Hepatocyte (in vitro differentiated cells): Measurements from ENCODE around the gene CUL7. TPM values are rescaled to one million over a fixed set of nuclear protein-coding genes. Genes with fewer than 3 reads are reported as not detected.
A peak's percentile ranks its signal among the peaks of the same experiment; 100 is the strongest.

Source experiments
- DNase-seq: peaks from one replicate; pipeline ENCODE4 v3.0.0-alpha.2; 2016; ENCODE audit warnings: low spot score
- H2AFZ ChIP-seq: fragments of 200-600 bp; sonication (generic); 2 replicates; pipeline ENCODE4 v1.6.0; 2016; ENCODE audit warnings: antibody characterized with exemption, mild to moderate bottlenecking
- H3K27ac ChIP-seq: fragments of 200-600 bp; sonication (generic); 2 replicates; pipeline ENCODE4 v1.5.1; 2016; ENCODE audit warnings: mild to moderate bottlenecking
- H3K27me3 ChIP-seq: fragments of 200-600 bp; sonication (generic); 2 replicates; pipeline ENCODE4 v1.6.1; 2016
- H3K36me3 ChIP-seq: fragments of 200-600 bp; sonication (generic); replicated peaks from 2 replicates; pipeline ENCODE4 v1.5.1; 2016; ENCODE audit warnings: low read depth; ENCODE audit not compliant: insufficient read depth
- H3K4me1 ChIP-seq: fragments of 200-600 bp; sonication (generic); 2 replicates; pipeline ENCODE4 v1.5.1; 2016; ENCODE audit warnings: mild to moderate bottlenecking, moderate library complexity; ENCODE audit not compliant: insufficient read depth
- H3K4me2 ChIP-seq: fragments of 200-600 bp; sonication (generic); 2 replicates; pipeline ENCODE4 v1.6.0; 2016
- H3K4me3 ChIP-seq: fragments of 200-600 bp; sonication (generic); 2 replicates; pipeline ENCODE4 v1.5.1; 2016; ENCODE audit warnings: mild to moderate bottlenecking
- H3K79me2 ChIP-seq: fragments of 200-600 bp; sonication (generic); 2 replicates; pipeline ENCODE4 v1.6.0; 2017; ENCODE audit warnings: mild to moderate bottlenecking
- H3K9me2 ChIP-seq: fragments of 200-600 bp; sonication (generic); replicated peaks from 2 replicates; pipeline ENCODE4 v1.6.0; 2017; ENCODE audit warnings: mild to moderate bottlenecking; ENCODE audit not compliant: insufficient read depth
- H3K9me3 ChIP-seq: fragments of 200-600 bp; sonication (generic); 2 replicates; pipeline ENCODE4 v1.5.1; 2016; ENCODE audit warnings: low read depth, mild to moderate bottlenecking
- H4K20me1 ChIP-seq: fragments of 200-600 bp; sonication (generic); 2 replicates; pipeline ENCODE4 v1.6.0; 2016; ENCODE audit warnings: mild to moderate bottlenecking; ENCODE audit not compliant: insufficient read depth, poor library complexity, severe bottlenecking
- EZH2 ChIP-seq: fragments of 200-600 bp; sonication (generic); IDR thresholded peaks from 2 replicates; pipeline ENCODE4 v1.6.1; 2016; ENCODE audit warnings: antibody characterized with exemption, mild to moderate bottlenecking, borderline replicate concordance
- EZH2phosphoT487 ChIP-seq: fragments of 200-600 bp; sonication (generic); IDR thresholded peaks from one replicate; pipeline ENCODE4 v1.6.1; 2018; ENCODE audit warnings: antibody characterized with exemption, mild to moderate bottlenecking, low read depth, moderate library complexity; ENCODE audit not compliant: unreplicated experiment, severe bottlenecking
- WGBS: methylation state at CpG from one replicate; pipeline ENCODE4 v1.1.6; 2016; ENCODE audit warnings: low lambda C conversion rate; ENCODE audit errors: missing lambda C conversion rate; 5-methylcytosine and 5-hydroxymethylcytosine counted together
- polyA plus RNA-seq: library from polyadenylated mRNA; unstranded; fragments of >200 nt; fragmentation: Nextera tagmentation; extraction: Ambion mirVana; gene quantifications from 2 replicates; pipeline ENCODE4 v1.2.1, GENCODE V29; 2016
- total RNA-seq: library from RNA; depleted of rRNA; stranded (reverse); fragments of >200 nt; gene quantifications from 2 replicates; pipeline ENCODE4 v1.2.3, GENCODE V29; 2014
- TF ChIP-seq, protein P1 (sequence below): fragments of 200-600 bp; sonication (generic); IDR thresholded peaks from 2 replicates; pipeline ENCODE4 v1.5.1; 2016; ENCODE audit warnings: antibody characterized with exemption, mild to moderate bottlenecking; ENCODE audit not compliant: poor library complexity

CUL7 gene
- total and polyA plus RNA-seq, 2 experiments from 2014 or later = 46.4 to 58.2 TPM

DNA sequence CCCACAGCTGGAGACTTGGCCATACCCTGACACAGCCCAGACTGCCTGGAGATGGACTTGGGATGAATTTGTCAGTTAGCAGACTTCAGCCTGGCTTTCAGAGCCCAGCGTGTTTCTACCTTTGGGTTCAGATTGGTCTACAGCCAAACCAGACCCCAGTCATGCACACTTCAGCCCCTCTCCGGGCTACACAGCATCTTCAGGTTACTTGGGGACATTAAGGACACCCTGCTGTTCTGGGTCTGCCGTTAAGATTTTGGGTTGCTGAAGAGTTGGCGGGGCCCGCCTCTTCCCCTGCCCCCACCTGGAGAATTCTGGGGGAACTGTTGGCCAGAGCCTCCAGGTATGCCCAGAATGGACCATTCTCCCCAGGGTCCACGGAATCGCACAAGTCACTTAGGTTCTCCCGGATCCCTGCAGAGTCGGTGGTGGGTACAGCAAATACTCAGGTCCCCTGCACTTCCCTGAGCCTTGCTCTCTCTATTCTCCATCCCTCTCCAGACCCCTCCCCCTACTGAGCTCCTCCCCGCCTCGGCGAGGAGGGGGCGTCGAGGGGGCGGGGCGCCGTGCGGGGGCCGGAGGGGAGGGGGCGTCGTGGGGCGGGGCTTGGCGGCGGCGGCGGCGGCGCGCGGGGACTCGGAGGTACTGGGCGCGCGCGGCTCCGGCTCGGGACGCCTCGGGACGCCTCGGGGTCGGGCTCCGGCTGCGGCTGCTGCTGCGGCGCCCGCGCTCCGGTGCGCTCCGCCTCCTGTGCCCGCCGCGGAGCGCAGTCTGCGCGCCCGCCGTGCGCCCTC is 22.2 kb upstream of the CUL7 start, which contains the start of gene PTK7:
TSS of gene PTK7 (plus strand) at position 645 of the 794 bp plus-strand sequence. CDS start 175 bp downstream, outside the sequence.
- no peaks in the 10 kb centered on the region for H3K9me3 ChIP-seq
- 10% methylated on average over 25 of the region's 60 CpGs for WGBS
- peak within 1 kb of the TSS; percentile 83 for H2AFZ ChIP-seq
- H3K4me3 ChIP-seq = peak within 1 kb of the TSS; percentile 99
- peak within 1 kb of the TSS; percentile 96 for H3K27ac ChIP-seq
- peak within 1 kb of the TSS; percentile 88 for H3K4me2 ChIP-seq
- peaks cover 26% of the 10 kb centered on the region for H3K4me1 ChIP-seq
- peaks cover 4% of the 10 kb centered on the region for H4K20me1 ChIP-seq
- no peaks in the 10 kb centered on the region for H3K27me3 ChIP-seq
- no peaks in the 10 kb centered on the region for H3K36me3 ChIP-seq
- TF ChIP-seq EZH2 = no peak
- TF ChIP-seq, protein P1, sequence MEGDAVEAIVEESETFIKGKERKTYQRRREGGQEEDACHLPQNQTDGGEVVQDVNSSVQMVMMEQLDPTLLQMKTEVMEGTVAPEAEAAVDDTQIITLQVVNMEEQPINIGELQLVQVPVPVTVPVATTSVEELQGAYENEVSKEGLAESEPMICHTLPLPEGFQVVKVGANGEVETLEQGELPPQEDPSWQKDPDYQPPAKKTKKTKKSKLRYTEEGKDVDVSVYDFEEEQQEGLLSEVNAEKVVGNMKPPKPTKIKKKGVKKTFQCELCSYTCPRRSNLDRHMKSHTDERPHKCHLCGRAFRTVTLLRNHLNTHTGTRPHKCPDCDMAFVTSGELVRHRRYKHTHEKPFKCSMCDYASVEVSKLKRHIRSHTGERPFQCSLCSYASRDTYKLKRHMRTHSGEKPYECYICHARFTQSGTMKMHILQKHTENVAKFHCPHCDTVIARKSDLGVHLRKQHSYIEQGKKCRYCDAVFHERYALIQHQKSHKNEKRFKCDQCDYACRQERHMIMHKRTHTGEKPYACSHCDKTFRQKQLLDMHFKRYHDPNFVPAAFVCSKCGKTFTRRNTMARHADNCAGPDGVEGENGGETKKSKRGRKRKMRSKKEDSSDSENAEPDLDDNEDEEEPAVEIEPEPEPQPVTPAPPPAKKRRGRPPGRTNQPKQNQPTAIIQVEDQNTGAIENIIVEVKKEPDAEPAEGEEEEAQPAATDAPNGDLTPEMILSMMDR = no peak
- no peak for TF ChIP-seq EZH2phosphoT487
- no peaks in the 10 kb centered on the region for H3K9me2 ChIP-seq
- H3K79me2 ChIP-seq = peaks cover 46% of the 10 kb centered on the region
- DNase-seq = peak; percentile 89

DNA sequence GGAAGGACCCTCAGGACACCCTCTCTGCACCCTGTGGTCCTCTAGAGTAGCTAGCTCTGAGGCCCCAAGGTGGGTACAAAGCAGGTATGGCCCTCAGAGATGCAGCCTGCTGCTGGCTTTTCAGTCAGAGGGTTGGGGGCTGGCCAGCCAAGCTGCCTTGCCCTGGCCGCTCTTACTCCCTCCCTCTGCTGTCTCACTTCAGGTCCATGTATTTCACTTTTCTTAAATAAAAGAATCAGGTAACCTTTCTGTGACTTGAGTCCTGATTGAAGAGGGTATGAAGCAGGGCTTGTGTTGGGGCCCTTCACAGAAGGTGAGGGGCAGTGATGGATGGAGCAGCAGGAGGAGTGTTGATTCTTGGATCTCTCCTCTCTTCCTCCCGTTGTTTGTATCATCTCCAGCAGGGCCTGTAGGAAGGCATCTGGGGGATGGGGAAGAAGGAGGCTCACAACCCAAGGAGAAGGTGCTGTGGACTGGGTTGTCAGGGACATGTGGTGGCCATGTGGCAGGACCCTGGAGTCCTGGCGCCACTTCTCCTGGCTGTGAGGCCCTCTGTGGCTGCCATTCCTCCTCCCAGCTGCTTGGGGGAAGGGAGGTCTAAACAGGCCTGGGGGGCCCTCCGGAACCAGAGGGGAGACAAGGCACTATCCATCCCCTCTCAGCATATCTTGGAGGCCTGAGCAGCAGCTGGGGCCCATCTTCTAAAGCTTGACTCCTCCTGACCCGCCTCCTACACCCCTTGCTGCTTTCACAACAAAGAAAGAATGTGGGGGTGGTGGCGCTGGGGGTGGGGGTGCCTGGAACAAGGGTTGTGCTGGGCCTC is 21.4 kb upstream of the CUL7 start:
- TF ChIP-seq EZH2 (no peak), EZH2phosphoT487 (no peak)
- TF ChIP-seq, protein P1 = no peak
- H3K9me3 ChIP-seq = no peaks in the 10 kb centered on the region
- no peaks in the 10 kb centered on the region for H3K36me3 ChIP-seq
- H3K9me2 ChIP-seq = no peaks in the 10 kb centered on the region
- H3K79me2 ChIP-seq = peaks cover 38% of the 10 kb centered on the region
- no peak overlapping the region for H2AFZ ChIP-seq
- H4K20me1 ChIP-seq = peaks cover 4% of the 10 kb centered on the region
- peak overlapping the region; percentile 88 for H3K4me2 ChIP-seq
- peak overlapping the region; percentile 92 for H3K27ac ChIP-seq
- peak; percentile 67 for DNase-seq
- no peak overlapping the region for H3K4me3 ChIP-seq
- WGBS = 58% methylated on average over 6 of the region's 6 CpGs
- H3K4me1 ChIP-seq = peaks cover 26% of the 10 kb centered on the region
- H3K27me3 ChIP-seq = no peaks in the 10 kb centered on the region

DNA sequence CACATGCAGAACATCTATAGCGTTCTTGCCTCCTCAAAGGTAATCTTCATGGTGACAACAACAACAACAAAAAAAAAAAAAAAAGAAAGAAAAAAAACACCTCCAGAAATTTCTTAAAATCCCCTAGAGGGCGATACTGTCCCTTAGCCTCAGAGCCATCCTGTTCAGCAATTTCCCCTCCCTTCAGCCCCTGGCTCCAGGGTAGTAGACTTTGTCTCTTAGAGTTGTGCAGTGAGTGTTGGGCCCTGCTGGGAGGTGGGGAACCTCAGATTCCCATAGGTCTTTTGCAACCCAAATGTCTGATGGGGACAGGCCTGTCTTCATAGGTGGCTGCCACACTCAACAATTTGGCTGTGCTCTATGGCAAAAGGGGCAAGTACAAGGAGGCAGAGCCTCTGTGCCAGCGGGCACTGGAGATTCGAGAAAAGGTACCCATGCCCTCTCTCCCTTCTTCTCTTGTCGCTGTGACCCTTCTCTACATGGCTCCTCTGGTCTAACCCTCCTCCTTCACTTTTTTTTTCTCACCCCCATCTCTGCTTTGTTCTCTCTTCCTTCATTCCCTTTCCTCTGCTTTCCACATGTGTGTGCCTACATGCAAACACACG is 16.5 kb upstream of the CUL7 start:
- H3K4me2 ChIP-seq = no peak overlapping the region
- H3K9me2 ChIP-seq = no peaks in the 10 kb centered on the region
- H3K27ac ChIP-seq = no peak overlapping the region
- H3K4me1 ChIP-seq = peaks cover 10% of the 10 kb centered on the region
- peak; percentile 76 for DNase-seq
- H3K36me3 ChIP-seq = no peaks in the 10 kb centered on the region
- H3K4me3 ChIP-seq = no peak overlapping the region
- H3K27me3 ChIP-seq = no peaks in the 10 kb centered on the region
- H3K9me3 ChIP-seq = no peaks in the 10 kb centered on the region
- no peaks in the 10 kb centered on the region for H3K79me2 ChIP-seq
- WGBS = 62% methylated on average over 6 of the region's 6 CpGs
- H2AFZ ChIP-seq = no peak overlapping the region
- TF ChIP-seq, protein P1 = peak; percentile 63
- TF ChIP-seq EZH2phosphoT487 (no peak), EZH2 (no peak)
- H4K20me1 ChIP-seq = no peaks in the 10 kb centered on the region
